DMS114 treated with DMSO at 0.1 percent for 48 hours (cell line): Measurements from ENCODE around the gene DNAJC12.
"Not testable (repeated sequence)": the region's sequence is repeated elsewhere in the genome, so short reads cannot be mapped to it uniquely, and the experiment has no call there.

Experiments
- DNase-seq: peaks from one replicate; lab custom pipeline; 2025; ENCODE audit not compliant: unreplicated experiment; lab: John Stamatoyannopoulos, UW

Gene DNAJC12

DNA sequence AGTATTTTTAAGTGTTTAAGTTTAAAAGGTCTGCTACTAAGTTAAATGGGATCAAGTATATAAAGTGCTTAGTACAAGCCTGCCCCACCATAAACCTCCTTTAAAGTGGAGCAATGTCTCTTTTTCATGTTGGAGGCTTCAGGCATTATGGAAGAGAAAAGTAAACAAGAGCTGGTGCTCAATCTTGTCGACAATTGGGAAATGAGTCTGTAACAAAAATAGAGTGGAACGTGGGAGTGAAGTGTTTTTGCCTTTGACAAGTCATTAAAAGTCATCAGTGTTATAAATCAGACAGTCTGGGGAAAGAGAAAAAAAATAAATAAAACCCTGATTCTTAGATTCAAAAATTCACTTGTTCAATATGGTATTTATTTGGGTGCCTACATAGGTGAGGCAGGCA is 44.7 kb downstream of the DNAJC12 start:
- DNase-seq, result no peak

- DNase-seq, result no peak
Measured at GRCh38 chr10:67792653-67793052, 45.3 kb downstream of the DNAJC12 start.

DNA sequence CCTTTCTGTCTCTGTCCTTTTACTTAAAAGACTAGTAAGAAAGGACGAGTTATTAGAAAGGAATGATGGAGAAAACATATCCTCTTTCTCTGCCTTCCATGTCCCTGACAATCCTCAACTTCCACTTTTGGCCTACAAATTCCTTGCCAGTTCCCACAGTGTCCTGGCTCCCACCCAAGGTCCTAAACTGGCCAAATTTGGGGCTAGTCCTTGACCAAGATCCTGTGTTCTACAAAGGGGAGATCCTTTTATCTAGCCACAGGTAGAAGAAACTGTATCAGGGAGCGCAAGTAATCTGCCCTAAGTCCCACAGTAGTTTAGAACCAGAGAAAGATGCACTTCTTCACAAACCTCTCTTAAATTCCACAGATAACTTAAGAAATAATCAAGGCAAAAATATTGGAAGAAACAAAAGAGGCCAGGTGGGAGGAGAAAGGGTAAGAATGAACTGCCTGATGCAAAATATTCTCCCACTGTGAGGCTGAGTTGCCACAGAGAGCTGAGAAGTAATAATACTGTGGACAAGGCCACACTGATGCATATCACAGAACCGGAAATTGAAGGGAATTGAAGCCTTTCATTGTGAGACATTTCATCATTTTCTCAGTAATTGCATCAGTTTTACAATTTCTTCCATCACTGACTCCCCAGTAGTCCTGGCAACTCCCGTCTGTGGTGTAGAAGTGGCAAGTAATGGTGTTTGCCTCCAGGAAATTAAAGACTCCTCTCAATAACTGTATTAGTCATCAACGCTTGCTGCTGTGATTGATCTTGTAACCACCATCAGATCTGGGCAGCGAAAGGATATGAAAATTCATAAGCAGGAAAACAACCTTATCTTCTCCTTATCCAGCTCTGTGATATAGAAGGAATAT is 47.2 kb downstream of the DNAJC12 start:
- DNase-seq, result no peak

- DNase-seq, result no peak
Measured at GRCh38 chr10:67789769-67790168, 48.2 kb downstream of the DNAJC12 start.

- no peak for DNase-seq
Measured at GRCh38 chr10:67788028-67788886, 49.7 kb downstream of the DNAJC12 start.

GRCh38 chr10:67785098-67785497 is 52.9 kb downstream of the DNAJC12 start:
- no peak for DNase-seq

GRCh38 chr10:67784474-67784873 is 53.5 kb downstream of the DNAJC12 start:
- no peak for DNase-seq

DNA sequence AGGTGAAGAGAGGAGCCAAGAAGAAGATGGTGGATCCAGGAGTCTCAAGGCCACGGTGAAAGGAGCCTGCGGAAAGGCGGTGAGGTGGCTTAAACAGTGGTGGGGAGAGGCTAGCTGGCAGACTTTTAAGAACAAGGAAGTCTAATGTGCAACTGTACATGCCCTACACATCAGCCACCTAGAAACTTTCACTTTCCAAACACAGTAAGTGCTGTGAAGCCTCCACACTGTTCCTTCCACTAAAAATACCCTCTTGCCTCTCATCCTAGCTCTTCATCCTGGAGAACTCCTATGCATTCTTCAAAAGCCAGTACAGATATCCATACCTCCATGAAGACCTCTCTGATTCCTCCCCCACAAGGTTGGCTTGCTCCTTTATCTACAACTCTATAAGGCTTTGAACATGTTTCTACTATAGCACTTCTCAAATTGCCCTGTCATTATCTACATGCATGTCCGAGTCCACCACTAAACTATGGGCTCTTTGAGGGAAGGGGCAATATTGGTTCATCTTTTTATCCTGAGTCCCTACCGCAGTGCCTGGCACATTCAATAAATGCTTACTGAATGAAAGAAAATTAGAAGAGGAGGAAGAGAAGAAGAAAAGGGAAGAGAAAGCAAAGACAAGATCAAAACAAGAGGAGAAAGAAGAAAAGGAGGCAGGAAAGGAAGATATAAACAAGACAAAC is 54.2 kb downstream of the DNAJC12 start:
- DNase-seq, result no peak

DNA sequence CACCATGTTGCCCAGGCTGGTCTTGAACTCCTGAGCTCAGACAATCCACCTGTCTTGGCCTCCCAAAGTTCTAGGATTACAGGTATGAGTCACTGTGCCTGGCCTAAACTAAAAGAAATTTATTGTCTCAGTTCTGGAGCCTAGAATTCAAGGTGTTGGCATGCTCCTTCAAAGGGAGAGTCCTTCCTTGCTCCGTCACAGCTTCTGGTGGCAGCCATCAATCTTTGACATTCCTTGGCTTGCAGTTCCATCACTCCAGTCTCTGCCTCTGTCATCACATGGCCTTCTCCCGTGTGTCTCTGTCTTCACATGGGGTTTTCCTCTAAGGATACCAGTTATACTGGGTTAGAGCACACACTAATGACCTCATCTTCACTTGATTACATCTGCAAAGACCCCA is 55.5 kb downstream of the DNAJC12 start:
- DNase-seq, result no peak

GRCh38 chr10:67780759-67781538 is 57.0 kb downstream of the DNAJC12 start:
- DNase-seq, result no peak

DNA sequence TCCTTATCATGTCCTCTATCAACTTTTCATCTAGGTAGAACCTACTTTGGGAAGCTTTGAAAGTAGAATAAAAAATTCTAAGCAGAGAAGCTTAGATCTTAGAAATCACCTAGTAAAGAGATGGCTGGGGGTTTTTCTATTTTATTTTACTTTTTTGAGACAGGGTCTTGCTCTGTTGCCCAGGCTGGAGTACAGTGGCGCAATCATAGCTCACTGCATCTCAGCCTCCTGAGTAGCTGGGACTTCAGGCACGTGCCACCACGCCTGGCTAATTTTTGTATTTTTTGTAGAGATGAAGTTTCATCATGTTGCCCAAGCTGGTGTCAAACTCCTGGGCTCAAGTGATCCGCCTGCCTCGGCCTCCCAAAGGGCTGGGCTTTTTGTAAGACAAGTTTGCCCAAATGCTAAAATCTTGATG is 57.8 kb downstream of the DNAJC12 start:
- not testable (repeated sequence) for DNase-seq

DNA sequence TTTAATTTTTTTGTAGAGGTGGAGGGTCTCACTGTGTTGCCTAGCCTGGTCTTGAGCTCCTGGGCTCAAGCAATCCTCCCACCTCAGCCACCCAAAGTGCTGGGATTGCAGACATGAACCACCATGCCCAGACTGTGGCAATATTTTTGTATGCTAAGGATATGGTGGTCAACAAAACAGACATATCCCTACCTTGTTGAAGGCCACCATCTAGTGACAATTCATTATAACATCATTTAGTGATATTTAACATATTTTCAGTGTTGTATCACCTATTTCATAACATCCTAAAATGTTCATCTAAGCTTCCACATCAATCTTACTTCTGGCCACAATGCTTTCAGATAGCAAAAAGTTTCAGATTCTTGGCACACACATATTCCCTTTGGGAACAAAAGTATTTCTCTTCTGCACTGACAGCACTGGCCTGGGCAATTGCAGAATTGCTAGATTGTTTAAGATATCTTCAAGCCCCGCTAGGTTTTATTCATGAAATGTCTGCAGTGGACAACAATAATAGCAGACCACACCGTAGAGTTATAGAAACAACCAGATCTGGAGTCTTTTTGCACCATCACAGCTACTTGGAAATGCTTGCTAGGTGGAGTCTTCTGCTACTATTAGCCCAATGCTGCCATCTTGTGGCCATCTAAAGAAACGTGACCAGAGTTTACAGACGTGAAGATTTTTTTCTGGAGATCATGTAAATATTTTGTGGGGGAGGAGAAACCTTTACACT is 58.4 kb downstream of the DNAJC12 start:
- peak; percentile 90 for DNase-seq

GRCh38 chr10:67776371-67776770 is 61.6 kb downstream of the DNAJC12 start:
- DNase-seq, result no peak

- DNase-seq, result no peak
Measured at GRCh38 chr10:67775279-67775678, 62.7 kb downstream of the DNAJC12 start.

GRCh38 chr10:67772894-67773511 is 65.0 kb downstream of the DNAJC12 start:
- no peak for DNase-seq

DNA sequence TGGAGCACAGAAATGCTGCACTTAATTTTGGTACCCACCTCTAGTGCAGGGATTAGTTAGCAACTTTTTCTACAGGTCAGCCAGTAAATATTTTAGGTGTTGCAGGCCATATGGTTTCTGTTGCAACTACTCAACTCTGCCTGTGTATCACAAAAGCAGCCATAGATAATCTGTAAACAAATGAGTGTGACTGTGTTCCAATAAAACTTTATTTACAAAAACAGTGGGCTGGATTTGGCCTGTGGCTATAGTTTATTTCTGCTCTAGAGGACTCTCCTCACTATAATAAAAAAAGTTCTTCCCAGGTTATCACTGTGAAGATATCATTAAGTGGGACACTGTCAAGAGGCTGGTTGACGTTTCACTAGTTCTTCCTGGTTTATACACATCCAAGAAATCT is 65.8 kb downstream of the DNAJC12 start:
- DNase-seq, result no peak

DNA sequence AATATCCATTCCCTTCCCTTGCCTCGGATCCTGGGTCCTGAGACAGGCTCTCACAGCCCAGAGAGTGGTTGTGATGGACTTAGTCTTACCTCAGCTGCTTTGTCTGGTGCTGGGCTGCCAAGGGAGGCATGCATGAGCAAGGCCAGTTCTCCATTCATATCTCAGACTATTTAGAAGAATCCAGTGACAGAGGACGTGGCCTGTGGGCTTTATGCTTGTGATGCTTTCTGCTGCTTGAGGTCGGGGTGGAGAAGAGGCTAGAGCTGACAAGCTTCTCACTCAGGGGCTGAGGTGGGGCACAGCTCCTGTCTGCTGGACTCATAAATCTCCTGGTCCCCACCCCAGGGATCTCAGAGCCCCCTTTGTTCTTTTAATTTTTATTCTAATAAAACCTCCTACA is 66.8 kb downstream of the DNAJC12 start:
- no peak for DNase-seq

DNA sequence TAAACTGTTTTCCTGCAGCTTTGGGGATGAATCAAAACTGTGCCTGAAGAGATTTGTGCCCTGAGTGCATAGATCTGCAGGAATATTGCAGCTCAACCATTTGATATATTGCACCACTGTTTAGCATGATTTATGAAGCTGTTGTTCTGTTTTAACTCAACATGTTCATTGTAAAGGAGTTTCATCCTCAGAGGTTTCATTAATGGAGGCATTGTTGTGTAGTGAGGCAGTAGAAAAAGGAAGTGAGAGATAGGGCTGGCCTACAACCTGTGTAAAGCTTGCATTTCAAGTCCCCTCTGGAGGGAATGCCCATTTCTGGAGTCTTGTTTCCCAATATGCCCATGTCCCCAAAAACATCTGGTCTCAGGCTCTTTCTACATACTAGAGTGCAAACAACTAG is 67.5 kb downstream of the DNAJC12 start:
- no peak for DNase-seq

- no peak for DNase-seq
Measured at GRCh38 chr10:67767244-67767643, 70.7 kb downstream of the DNAJC12 start.
